NB4 (cell line): ENCODE data around the gene OSBPL10.

Experiments used
- DNase-seq: peaks from one replicate; pipeline ENCODE4 v3.0.0; 2010; ENCODE audit warnings: low read depth
- H3K4me3 ChIP-seq: one replicate; pipeline ENCODE4 v1.5.1; 2011; ENCODE audit warnings: mild to moderate bottlenecking, low read depth, low read length, moderate library complexity
- MYC ChIP-seq: IDR thresholded peaks from 2 replicates; pipeline ENCODE4 v1.6.1; 2011; ENCODE audit warnings: low read depth, low read length
- POLR2A ChIP-seq: IDR thresholded peaks from 2 replicates; pipeline ENCODE4 v1.6.1; 2011; ENCODE audit warnings: mild to moderate bottlenecking; ENCODE audit not compliant: insufficient read length; ENCODE audit errors: extremely low read depth
- TF ChIP-seq, protein P1 (sequence below): IDR thresholded peaks from 2 replicates; pipeline ENCODE4 v1.6.1; 2011; ENCODE audit warnings: low read depth, low read length
- TF ChIP-seq, protein P2 (sequence below): IDR thresholded peaks from one replicate; pipeline ENCODE4 v1.5.1; 2012; ENCODE audit warnings: low read depth, low read length

OSBPL10 gene

DNA sequence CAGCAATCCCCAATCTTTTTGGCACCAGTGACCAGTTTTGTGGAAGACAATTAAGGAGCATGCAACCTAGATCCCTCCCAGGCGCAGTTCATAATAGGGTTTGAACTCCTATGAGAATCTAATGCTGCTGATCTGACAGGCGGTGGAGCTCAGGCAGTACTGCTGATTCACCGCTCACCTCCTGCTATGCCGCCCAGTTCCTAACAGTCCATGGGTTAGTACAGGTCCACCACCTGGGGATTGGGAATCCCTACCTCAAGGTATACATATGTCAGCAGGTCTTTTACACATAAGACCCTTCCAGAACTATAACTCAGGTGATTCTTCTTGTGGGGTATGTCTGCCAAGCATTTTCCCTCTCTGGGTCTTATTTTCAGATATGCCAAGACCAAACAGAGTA, 182.2 kb downstream of the OSBPL10 start:
- DNase-seq = no peak
- no peak for TF ChIP-seq POLR2A
- no peak for TF ChIP-seq MYC
- TF ChIP-seq, protein P1, sequence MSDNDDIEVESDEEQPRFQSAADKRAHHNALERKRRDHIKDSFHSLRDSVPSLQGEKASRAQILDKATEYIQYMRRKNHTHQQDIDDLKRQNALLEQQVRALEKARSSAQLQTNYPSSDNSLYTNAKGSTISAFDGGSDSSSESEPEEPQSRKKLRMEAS = no peak
- TF ChIP-seq, protein P2, sequence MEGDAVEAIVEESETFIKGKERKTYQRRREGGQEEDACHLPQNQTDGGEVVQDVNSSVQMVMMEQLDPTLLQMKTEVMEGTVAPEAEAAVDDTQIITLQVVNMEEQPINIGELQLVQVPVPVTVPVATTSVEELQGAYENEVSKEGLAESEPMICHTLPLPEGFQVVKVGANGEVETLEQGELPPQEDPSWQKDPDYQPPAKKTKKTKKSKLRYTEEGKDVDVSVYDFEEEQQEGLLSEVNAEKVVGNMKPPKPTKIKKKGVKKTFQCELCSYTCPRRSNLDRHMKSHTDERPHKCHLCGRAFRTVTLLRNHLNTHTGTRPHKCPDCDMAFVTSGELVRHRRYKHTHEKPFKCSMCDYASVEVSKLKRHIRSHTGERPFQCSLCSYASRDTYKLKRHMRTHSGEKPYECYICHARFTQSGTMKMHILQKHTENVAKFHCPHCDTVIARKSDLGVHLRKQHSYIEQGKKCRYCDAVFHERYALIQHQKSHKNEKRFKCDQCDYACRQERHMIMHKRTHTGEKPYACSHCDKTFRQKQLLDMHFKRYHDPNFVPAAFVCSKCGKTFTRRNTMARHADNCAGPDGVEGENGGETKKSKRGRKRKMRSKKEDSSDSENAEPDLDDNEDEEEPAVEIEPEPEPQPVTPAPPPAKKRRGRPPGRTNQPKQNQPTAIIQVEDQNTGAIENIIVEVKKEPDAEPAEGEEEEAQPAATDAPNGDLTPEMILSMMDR = no peak
- H3K4me3 ChIP-seq = no peak overlapping the region

DNA sequence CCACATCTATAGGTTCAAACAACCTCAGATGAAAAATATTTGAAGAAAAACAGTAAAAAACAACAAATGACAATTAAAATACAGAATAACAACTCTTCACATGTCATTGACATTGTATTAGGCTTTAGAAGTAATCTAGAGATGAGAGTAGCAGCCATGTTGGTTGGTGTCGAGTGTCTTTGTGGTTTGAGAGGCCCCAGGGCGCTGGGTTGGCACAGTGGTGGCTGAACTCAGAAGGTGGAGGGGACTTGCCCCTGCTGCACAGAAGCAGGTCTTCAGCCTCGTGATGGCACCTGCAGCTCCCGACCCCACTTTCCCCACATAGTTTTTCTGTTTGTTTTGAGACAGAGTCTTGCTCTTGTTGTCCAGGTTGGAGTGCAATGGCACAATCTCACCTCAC, 187.2 kb downstream of the OSBPL10 start:
- no peak for DNase-seq
- TF ChIP-seq, protein P2 = no peak
- TF ChIP-seq POLR2A = no peak
- TF ChIP-seq, protein P1 = no peak
- no peak for TF ChIP-seq MYC
- no peak overlapping the region for H3K4me3 ChIP-seq

DNA sequence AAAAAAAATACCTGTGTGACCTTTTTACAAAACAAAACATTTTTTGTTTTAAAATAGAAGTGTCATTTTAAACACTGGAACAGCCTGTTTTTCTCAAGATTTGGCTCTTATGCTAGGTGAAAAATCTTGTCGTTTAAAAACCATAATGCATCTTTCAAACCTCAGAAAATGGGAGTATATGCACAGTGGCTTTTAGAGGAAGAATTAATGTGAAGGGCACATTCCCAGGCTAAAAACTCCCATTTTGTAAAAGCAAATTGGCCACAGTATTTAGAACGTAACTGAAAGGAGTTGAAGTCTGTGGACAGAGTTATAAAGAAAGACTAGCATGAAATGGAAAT, 190.0 kb downstream of the OSBPL10 start:
- TF ChIP-seq POLR2A (no peak), MYC (no peak)
- TF ChIP-seq, protein P1 = no peak
- TF ChIP-seq, protein P2 = no peak
- DNase-seq = no peak
- H3K4me3 ChIP-seq = no peak overlapping the region

DNA sequence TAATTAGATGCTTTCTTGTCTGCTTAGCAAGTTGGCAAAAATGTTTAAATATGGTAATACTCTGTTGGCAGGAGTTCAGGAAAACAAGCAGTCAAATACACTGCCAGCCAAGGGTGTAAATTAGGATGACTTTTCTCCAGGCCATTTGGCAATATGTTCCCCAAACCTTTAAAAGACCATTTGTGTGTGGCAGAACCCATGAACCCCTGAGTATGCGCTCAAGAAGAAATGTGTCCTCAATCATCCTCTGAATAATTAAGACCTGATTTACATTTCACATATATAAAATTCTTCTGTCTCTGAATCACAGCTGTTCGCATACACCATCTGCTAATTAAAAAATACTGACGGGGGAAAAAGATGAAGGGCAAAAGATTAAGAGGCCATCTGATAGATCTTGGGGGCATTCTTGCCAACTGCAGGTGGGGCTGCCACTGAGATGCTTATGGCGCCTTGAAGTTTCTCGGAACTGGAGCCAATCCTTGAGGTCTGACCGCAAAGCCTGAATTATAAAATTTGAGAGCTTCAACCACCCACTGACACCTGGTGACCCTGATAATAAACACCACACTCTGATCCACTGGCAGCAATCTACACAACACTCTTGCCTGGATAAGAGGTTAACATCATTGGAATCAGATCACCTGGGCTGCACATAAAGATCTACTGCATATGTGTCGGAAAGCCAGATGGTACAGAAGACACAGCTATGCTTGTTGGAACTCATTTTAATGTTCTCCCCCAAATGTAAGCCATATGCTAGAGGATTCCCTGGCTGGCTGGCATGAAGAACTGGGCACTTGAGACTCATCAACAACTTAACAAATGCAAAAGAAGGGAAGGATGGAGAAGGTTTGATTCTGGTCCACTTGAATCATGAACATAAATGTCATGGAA, 190.6 kb downstream of the OSBPL10 start:
- DNase-seq = no peak
- TF ChIP-seq, protein P1 = no peak
- no peak overlapping the region for H3K4me3 ChIP-seq

- TF ChIP-seq, protein P1 = no peak
- no peak for TF ChIP-seq POLR2A
- TF ChIP-seq, protein P2 = no peak
- TF ChIP-seq MYC = no peak
- H3K4me3 ChIP-seq = no peak overlapping the region
- no peak for DNase-seq
These were observed 191.6 kb downstream of the OSBPL10 start for GRCh38 chr3:31789429-31789828.

DNA sequence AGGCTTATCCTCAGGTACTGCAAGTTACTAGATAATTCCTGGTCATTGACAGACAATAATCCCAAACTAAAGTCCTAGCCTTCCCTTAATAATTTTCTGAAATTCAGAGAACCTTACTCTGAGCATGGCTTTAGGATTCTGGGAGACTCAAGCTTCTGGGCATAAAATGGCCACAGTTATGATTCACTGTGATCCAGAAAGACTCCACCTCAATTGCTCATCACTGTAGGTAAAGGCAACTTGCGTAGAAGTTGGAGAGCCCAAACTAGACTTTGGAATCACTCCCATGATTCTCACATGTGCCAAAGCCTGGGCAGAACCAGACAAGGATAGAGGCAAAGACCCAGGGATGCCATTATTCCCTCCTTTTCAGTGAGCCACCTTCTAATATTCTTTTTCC, 195.3 kb downstream of the OSBPL10 start:
- no peak for DNase-seq
- TF ChIP-seq, protein P1 = no peak
- TF ChIP-seq POLR2A (no peak), MYC (no peak)
- TF ChIP-seq, protein P2 = no peak
- H3K4me3 ChIP-seq = no peak overlapping the region
